Brain microvascular endothelial cell (primary cell): ENCODE results near the gene GORAB.

Experiments
- DNase-seq: peaks from one replicate; pipeline ENCODE4 v3.0.0-alpha.2; 2020
- H3K27ac ChIP-seq: fragments of 250-450 bp; sonication (Bioruptor Pico); 2 replicates; pipeline ENCODE4 v1.5.1; 2020; ENCODE audit warnings: mild to moderate bottlenecking, moderate library complexity
- H3K27me3 ChIP-seq: fragments of 250-450 bp; sonication (Bioruptor Pico); replicated peaks from 2 replicates; pipeline ENCODE4 v1.5.1; 2020; ENCODE audit warnings: mild to moderate bottlenecking
- H3K36me3 ChIP-seq: fragments of 250-450 bp; sonication (Bioruptor Pico); replicated peaks from 2 replicates; pipeline ENCODE4 v1.5.1; 2020; ENCODE audit warnings: mild to moderate bottlenecking
- H3K4me3 ChIP-seq: 2 replicates; pipeline ENCODE4 v1.5.1; 2011; ENCODE audit warnings: low read depth, mild to moderate bottlenecking, control low read depth, low read length, moderate library complexity
- in situ Hi-C: cut with HindIII; loops from 2 replicates; pipeline ENCODE4 v1.10.0; 2017; ENCODE audit warnings: low sequenced_read_pairs, low pct_ligation_motif_present
- TF ChIP-seq, protein P1 (sequence below): IDR thresholded peaks from 2 replicates; pipeline ENCODE4 v1.5.1; 2011; ENCODE audit warnings: low read depth, mild to moderate bottlenecking, moderate library complexity, low read length, control low read depth, inconsistent platforms; ENCODE audit errors: missing control alignments

The GORAB gene

DNA sequence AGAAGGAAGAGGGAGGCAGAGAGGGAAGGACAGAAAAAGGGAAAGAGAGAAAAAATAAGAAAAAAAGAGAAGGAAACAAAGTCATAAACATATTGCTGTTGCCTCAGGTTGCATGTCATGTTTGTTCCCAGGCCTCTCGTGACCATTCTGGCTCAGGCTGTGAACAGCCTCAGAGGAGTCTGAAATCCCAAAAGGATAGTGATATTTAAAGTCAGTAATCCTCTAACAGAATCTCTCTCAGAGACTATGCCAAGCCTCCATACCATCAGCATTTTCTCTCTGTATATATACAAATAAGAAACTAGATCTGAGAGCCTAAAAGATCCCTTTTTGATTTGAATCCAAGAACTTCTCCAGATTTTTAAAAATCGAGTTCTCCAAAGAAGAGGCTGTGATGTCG is 35.2 kb downstream of the GORAB start:
- TF ChIP-seq, protein P1, sequence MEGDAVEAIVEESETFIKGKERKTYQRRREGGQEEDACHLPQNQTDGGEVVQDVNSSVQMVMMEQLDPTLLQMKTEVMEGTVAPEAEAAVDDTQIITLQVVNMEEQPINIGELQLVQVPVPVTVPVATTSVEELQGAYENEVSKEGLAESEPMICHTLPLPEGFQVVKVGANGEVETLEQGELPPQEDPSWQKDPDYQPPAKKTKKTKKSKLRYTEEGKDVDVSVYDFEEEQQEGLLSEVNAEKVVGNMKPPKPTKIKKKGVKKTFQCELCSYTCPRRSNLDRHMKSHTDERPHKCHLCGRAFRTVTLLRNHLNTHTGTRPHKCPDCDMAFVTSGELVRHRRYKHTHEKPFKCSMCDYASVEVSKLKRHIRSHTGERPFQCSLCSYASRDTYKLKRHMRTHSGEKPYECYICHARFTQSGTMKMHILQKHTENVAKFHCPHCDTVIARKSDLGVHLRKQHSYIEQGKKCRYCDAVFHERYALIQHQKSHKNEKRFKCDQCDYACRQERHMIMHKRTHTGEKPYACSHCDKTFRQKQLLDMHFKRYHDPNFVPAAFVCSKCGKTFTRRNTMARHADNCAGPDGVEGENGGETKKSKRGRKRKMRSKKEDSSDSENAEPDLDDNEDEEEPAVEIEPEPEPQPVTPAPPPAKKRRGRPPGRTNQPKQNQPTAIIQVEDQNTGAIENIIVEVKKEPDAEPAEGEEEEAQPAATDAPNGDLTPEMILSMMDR = no peak

DNA sequence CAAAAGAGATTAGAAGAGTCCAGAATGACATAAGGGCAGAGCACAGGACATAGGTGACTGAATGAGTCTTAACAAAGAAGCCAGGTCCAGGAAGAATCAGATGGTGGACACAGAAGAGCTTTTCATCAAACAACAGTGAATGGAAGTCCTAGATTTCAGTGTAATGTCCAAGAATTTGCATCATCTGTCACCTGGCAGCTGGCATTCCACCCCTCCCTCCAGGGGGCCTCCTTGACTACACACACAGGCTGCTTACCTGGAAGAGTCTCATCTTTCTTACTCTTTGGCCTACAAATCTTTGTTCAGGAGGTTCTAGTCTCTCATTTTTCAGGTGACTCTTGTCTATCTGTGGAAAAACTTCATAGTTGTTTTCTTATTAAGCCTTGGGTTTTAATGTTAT is 36.2 kb downstream of the GORAB start:
- Histone ChIP-seq H3K36me3 (no peaks in the 10 kb centered on the region), H3K27me3 (no peaks in the 10 kb centered on the region), H3K27ac (no peak overlapping the region), H3K4me3 (no peak overlapping the region)
- TF ChIP-seq, protein P1 = no peak
- DNase-seq = no peak
- in situ Hi-C loops = no loop called here

More for the DNA sequence above, 35.2 kb downstream of the GORAB start:
- Histone ChIP-seq H3K36me3 (no peaks in the 10 kb centered on the region), H3K4me3 (no peak overlapping the region), H3K27me3 (no peaks in the 10 kb centered on the region), H3K27ac (no peak overlapping the region)
- in situ Hi-C loops = no loop called here
- no peak for DNase-seq

DNA sequence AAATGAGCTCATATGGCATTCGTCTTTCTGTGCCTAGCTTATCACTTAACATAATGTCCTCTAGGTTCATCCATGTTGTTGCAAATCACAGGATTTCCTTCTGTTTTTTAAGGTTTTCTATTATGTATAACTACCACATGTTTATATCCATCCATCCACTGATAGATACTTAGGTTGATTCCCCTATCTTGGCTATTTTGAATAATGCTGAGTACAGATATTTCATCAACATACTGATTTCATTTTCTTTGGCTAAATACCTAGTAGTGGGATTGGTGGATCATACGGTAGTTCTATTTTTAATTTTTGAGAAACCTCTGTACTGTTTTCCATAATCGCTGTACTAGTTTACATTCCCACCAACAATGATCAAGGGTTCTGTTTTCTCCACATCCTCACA is 45.0 kb downstream of the GORAB start:
- H3K27ac ChIP-seq = no peak overlapping the region
- in situ Hi-C loops = no loop called here
- no peaks in the 10 kb centered on the region for H3K27me3 ChIP-seq
- H3K4me3 ChIP-seq = no peak overlapping the region
- TF ChIP-seq, protein P1 = no peak
- DNase-seq = no peak
- H3K36me3 ChIP-seq = no peaks in the 10 kb centered on the region

DNA sequence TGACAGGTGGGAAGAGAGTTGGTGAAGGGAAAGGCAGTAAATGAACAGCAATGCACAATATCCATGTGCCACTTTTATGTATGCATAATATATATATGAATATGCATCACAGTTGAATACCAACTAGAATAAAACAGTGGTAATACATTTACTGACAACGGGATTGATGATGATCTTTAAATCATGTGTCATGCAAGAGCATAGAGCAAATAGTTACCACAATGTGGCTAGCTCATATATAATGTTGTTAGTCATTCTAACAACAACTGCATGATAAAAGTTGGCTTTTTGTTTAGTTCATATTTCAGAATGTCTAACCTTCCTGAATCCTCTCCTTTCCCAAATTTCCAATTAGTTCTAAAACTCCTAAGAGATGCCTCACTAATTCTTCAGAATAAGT is 46.4 kb downstream of the GORAB start:
- Histone ChIP-seq H3K27me3 (no peaks in the 10 kb centered on the region), H3K4me3 (no peak overlapping the region), H3K36me3 (no peaks in the 10 kb centered on the region), H3K27ac (no peak overlapping the region)
- TF ChIP-seq, protein P1 = no peak
- in situ Hi-C loops = no loop called here
- DNase-seq = no peak

DNA sequence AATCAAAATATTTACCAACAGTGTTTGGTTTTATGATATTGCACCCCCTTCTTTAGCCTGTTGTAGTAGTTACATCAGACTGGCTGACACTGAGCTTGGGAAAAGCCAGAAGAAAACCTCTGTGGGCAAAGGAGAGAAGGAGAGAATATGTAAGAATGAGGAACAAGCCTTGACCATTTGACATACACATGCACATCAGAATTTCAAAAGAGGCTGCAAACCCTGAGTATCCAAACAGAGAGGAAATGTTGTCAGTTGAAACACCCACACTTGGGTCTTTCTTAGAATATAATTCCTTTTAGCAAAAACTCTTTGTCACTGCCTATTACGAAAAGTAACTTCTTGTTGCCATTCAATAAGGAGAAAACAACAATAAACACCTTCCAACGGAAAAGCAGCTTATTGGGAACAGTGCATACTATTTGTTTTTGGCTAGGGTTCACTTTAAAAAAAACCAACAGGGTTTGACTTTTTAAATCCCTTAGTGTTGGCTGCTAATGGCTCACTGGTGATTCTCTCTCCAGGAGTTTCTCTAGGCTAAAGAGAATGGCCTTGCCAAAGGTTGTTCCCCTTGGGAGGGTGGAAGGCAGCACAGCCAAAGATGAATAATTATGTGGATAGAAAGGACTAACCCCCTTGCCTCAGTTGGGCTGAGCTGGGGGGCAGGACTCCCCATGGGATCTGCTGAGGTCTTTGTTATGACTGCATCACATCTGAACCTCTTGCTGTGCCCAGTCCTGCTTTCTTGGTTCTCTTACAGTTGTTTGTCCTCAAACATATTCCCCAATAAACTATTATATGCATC is 48.9 kb downstream of the GORAB start:
- DNase-seq = no peak
- in situ Hi-C loops = no loop called here
- H3K4me3 ChIP-seq = no peak overlapping the region
- no peaks in the 10 kb centered on the region for H3K27me3 ChIP-seq
- H3K36me3 ChIP-seq = no peaks in the 10 kb centered on the region
- H3K27ac ChIP-seq = no peak overlapping the region
- TF ChIP-seq, protein P1 = no peak

DNA sequence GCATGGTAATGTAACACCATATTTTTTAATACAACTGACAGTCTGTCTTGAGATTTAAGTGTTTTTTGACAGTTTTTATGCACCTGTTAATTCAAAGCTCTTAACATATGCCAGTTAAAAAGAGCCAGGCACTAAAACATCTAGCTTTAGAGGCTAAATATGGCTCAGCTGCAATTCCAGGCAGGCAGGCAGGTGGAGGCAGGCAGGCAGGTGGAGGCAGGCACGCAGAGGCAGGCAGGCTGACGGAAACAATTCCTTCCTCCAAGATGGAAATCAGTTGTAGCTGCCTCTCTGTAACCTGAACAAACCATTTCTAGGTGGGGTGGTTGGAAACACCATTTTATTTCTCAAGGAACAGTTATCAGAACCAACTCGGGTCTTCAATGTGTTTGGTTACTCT is 51.2 kb downstream of the GORAB start:
- TF ChIP-seq, protein P1 = no peak
- H3K36me3 ChIP-seq = no peaks in the 10 kb centered on the region
- no peak for DNase-seq

More for the DNA sequence above, 51.2 kb downstream of the GORAB start:
- H3K4me3 ChIP-seq = no peak overlapping the region
- no peak overlapping the region for H3K27ac ChIP-seq
- in situ Hi-C loops = no loop called here
- H3K27me3 ChIP-seq = no peaks in the 10 kb centered on the region
